ENCODE measurements around the gene SLC16A3. TPM values are rescaled to one million over a fixed set of nuclear protein-coding genes. Genes with fewer than 3 reads are reported as not detected.

Gene SLC16A3
- total RNA-seq, 2 donors from 2014 or later = 167 to 309 TPM

- Mint-ChIP-seq H3K27me3 (no peaks in the 10 kb centered on the region), H3K9me3 (no peaks in the 10 kb centered on the region), H3K27ac (peak overlapping the region; percentile 73), H3K4me3 (peak overlapping the region; percentile 67), H3K4me1 (peaks cover 20% of the 10 kb centered on the region), H3K36me3 (ENCODE audit: low read depth) (no peaks in the 10 kb centered on the region)
- no peak for ATAC-seq (replicated peaks)
These were observed 14.7 kb upstream of the SLC16A3 start for GRCh38 chr17:82214012-82214628.

GRCh38 chr17:82215095-82215971 lies 13.5 kb upstream of the SLC16A3 start:
- H3K27me3 Mint-ChIP-seq = no peaks in the 10 kb centered on the region
- H3K4me1 Mint-ChIP-seq = peaks cover 20% of the 10 kb centered on the region
- ATAC-seq (replicated peaks) = no peak
- no peaks in the 10 kb centered on the region for H3K9me3 Mint-ChIP-seq
- H3K4me3 Mint-ChIP-seq = peak overlapping the region; percentile 70
- no peaks in the 10 kb centered on the region for H3K36me3 Mint-ChIP-seq (ENCODE audit: low read depth)
- peak overlapping the region; percentile 84 for H3K27ac Mint-ChIP-seq

- Mint-ChIP-seq H3K9me3 (no peaks in the 10 kb centered on the region), H3K4me1 (peaks cover 20% of the 10 kb centered on the region), H3K4me3 (peak overlapping the region; percentile 70), H3K36me3 (ENCODE audit: low read depth) (no peaks in the 10 kb centered on the region), H3K27ac (peak overlapping the region; percentile 84), H3K27me3 (no peaks in the 10 kb centered on the region)
- no peak for ATAC-seq (replicated peaks)
These were observed 12.9 kb upstream of the SLC16A3 start for GRCh38 chr17:82215972-82216300.

DNA sequence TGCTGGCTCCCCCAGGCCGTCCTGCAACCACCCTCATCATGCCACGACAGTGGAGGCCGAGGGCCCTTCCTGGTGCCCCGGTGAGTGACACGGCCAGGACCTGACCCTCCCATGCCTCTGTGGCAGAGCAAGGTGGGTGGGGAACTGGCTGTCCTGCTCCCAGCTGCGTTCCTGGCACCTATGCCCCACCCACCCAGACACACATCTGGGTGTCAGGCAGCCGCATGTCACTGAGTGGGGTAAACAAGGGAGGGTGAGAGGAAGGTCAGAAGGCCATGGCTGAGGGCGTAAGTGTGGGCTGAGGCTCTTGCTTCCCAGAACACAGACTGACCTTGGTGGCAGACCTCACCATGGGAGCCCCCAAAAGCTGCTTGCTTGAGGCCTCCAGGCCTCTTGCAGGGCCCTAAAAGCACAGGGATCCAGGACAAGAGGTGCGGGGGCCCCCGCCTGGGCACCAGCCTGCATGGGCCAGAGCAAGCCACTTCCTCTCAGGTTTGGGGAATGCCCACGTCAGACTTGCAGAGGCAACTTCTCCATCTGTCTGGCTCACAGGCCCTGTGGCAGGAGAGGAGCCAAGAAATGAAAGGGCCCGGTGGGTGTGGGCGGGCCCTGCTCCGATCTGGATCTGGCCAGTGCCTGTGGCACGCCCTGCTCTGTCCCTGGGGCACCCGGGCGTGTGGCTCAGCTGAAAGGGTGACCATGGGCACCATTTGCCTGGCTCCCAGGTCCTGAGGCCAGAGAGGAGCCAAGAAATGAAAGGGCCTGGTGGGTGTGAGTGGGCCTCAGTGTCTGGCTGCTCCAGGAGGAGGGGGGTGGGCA lies 12.3 kb upstream of the SLC16A3 start:
- Mint-ChIP-seq H3K27me3 (no peaks in the 10 kb centered on the region), H3K36me3 (ENCODE audit: low read depth) (no peaks in the 10 kb centered on the region), H3K9me3 (no peaks in the 10 kb centered on the region), H3K4me1 (peaks cover 20% of the 10 kb centered on the region), H3K4me3 (peak overlapping the region; percentile 70), H3K27ac (peak overlapping the region; percentile 84)
- ATAC-seq (replicated peaks) = peak; percentile 83

DNA sequence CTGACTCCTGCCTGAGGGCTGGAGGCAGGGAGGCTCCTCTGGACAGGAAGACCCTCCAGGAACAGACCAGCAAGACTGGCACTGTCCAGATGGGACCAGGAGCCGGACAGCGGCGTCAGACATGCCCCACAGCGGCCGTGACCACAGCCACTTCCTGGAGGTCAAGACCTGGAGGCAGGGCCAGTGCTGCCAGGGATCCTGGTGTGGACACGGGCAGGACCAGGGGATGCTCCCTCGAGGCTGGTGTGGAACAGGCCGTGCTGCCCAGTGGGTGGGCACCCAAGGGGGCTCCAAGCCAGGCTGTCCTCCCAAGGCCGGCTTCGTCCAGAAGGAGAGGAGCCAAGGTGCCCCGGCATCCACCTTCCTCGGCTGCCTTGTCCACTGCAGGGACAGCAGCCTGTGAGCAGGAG lies 11.7 kb upstream of the SLC16A3 start:
- no peaks in the 10 kb centered on the region for H3K9me3 Mint-ChIP-seq
- H3K4me1 Mint-ChIP-seq = peaks cover 20% of the 10 kb centered on the region
- ATAC-seq (replicated peaks) = no peak
- H3K4me3 Mint-ChIP-seq = peak overlapping the region; percentile 70
- H3K27me3 Mint-ChIP-seq = no peaks in the 10 kb centered on the region
- H3K36me3 Mint-ChIP-seq (ENCODE audit: low read depth) = no peaks in the 10 kb centered on the region
- H3K27ac Mint-ChIP-seq = peak overlapping the region; percentile 84

- Mint-ChIP-seq H3K27ac (no peak overlapping the region), H3K27me3 (no peaks in the 10 kb centered on the region), H3K4me1 (peaks cover 20% of the 10 kb centered on the region), H3K36me3 (ENCODE audit: low read depth) (no peaks in the 10 kb centered on the region), H3K4me3 (no peak overlapping the region), H3K9me3 (no peaks in the 10 kb centered on the region)
- no peak for ATAC-seq (replicated peaks)
These were observed 11.2 kb upstream of the SLC16A3 start for GRCh38 chr17:82217530-82218204.

DNA sequence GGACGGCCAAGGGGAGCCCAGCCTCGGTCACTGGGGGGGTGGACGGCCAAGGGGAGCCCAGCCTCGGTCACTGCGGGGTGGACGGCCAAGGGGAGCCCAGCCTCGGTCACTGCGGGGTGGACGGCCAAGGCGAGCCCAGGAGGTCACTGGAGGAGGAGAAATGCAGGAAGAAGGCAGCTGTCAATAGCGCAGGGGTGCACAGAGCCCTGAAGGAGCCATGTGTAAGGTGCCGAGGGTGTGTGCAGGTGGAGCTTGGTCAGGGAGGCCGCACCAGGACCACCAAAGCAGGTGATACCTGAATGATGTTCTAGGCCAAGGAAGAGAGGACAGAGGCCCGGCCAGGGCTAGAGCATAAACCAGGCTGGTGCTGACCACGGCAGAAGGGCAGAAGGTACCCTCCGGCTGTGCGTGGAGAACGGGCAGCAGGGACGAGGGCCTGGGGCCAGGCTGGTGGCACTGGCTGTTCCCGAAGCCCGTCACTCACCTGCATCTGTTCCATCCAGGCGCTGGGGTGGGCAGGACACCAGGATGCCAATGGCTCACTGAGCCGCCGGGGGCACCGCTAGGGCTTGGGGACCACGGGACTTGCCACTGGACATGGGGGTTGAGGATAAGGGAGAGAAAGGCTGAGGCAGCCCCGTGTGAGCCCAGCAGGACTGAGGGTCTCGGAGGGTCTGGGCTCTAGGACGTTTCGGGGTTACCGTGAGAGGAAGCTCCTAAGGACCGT lies 10.3 kb upstream of the SLC16A3 start:
- Mint-ChIP-seq H3K4me3 (no peak overlapping the region), H3K27me3 (no peaks in the 10 kb centered on the region), H3K4me1 (peaks cover 18% of the 10 kb centered on the region), H3K9me3 (no peaks in the 10 kb centered on the region), H3K36me3 (ENCODE audit: low read depth) (no peaks in the 10 kb centered on the region), H3K27ac (no peak overlapping the region)
- no peak for ATAC-seq (replicated peaks)

- Mint-ChIP-seq H3K4me3 (no peak overlapping the region), H3K9me3 (no peaks in the 10 kb centered on the region), H3K27me3 (no peaks in the 10 kb centered on the region), H3K4me1 (peaks cover 14% of the 10 kb centered on the region), H3K27ac (no peak overlapping the region), H3K36me3 (ENCODE audit: low read depth) (no peaks in the 10 kb centered on the region)
- no peak for ATAC-seq (replicated peaks)
These were observed 9.8 kb upstream of the SLC16A3 start for GRCh38 chr17:82219083-82219482.

- Mint-ChIP-seq H3K9me3 (no peaks in the 10 kb centered on the region), H3K27me3 (no peaks in the 10 kb centered on the region), H3K4me3 (no peak overlapping the region), H3K27ac (no peak overlapping the region), H3K4me1 (peaks cover 8% of the 10 kb centered on the region), H3K36me3 (ENCODE audit: low read depth) (no peaks in the 10 kb centered on the region)
- ATAC-seq (replicated peaks) = no peak
These were observed 8.8 kb upstream of the SLC16A3 start for GRCh38 chr17:82219753-82220709.

DNA sequence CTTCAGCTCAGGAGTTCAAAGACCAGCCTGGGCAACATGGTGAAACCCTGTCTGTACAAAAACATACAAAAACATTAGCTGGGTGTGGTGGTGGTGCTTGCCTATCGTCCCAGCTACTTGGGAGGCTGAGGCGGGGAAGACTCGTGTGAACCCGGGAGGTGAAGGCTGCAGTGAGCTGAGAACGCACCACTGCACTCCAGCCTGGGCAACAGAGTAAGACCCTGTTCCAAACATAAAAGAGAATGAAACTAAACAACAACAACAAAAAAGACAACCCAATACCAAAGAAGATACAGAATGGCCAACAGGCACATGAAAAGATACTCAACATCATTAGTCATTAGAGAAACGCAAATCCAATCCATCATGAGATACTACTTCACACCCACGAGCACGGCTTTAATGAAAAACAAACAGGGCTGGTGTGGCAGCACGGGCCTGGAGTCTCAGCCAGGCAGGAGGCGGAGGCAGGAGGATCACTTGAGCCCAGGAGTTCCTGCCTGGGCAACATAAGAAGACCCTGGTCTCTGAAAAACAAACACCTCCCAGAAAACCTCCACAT lies 7.4 kb upstream of the SLC16A3 start:
- peaks cover 1% of the 10 kb centered on the region for H3K4me1 Mint-ChIP-seq
- no peaks in the 10 kb centered on the region for H3K27me3 Mint-ChIP-seq
- no peak overlapping the region for H3K27ac Mint-ChIP-seq

GRCh38 chr17:82222816-82223215 lies 6.0 kb upstream of the SLC16A3 start:
- no peak overlapping the region for H3K27ac Mint-ChIP-seq
- H3K9me3 Mint-ChIP-seq = no peaks in the 10 kb centered on the region
- no peaks in the 10 kb centered on the region for H3K27me3 Mint-ChIP-seq
- ATAC-seq (replicated peaks) = no peak
- H3K4me3 Mint-ChIP-seq = no peak overlapping the region
- H3K4me1 Mint-ChIP-seq = no peaks in the 10 kb centered on the region
- H3K36me3 Mint-ChIP-seq (ENCODE audit: low read depth) = no peaks in the 10 kb centered on the region

More for the DNA sequence above, 7.4 kb upstream of the SLC16A3 start:
- no peak for ATAC-seq (replicated peaks)
- no peaks in the 10 kb centered on the region for H3K9me3 Mint-ChIP-seq
- H3K4me3 Mint-ChIP-seq = no peak overlapping the region
- H3K36me3 Mint-ChIP-seq (ENCODE audit: low read depth) = no peaks in the 10 kb centered on the region

DNA sequence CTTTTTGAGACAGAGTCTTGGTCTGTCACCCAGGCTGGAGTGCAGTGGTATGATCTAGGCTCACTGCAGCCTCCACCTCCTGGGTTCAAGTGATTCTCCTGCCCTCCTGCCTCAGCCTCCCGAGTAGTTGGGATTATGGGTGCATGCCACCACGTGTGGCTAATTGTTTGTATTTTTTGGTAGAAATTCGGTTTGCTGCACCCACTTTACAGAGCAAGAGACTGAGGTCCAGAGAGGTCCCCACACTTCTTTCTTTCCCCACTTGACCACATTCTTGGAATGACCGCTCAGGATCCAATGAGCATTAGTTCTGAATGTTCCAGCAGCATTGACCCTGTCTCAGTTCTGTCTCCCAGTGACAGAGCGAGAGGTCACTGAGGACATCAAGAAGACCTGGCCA lies 5.3 kb upstream of the SLC16A3 start:
- no peaks in the 10 kb centered on the region for H3K27me3 Mint-ChIP-seq

GRCh38 chr17:82224666-82225065 lies 4.2 kb upstream of the SLC16A3 start:
- no peaks in the 10 kb centered on the region for H3K27me3 Mint-ChIP-seq
- peaks cover 10% of the 10 kb centered on the region for H3K36me3 Mint-ChIP-seq (ENCODE audit: low read depth)
- H3K4me3 Mint-ChIP-seq = no peak overlapping the region
- no peak for ATAC-seq (replicated peaks)
- no peaks in the 10 kb centered on the region for H3K9me3 Mint-ChIP-seq
- H3K4me1 Mint-ChIP-seq = no peaks in the 10 kb centered on the region
- no peak overlapping the region for H3K27ac Mint-ChIP-seq

More for the DNA sequence above, 5.3 kb upstream of the SLC16A3 start:
- ATAC-seq (replicated peaks) = no peak
- no peak overlapping the region for H3K27ac Mint-ChIP-seq
- no peaks in the 10 kb centered on the region for H3K9me3 Mint-ChIP-seq
- no peak overlapping the region for H3K4me3 Mint-ChIP-seq
- H3K4me1 Mint-ChIP-seq = no peaks in the 10 kb centered on the region
- H3K36me3 Mint-ChIP-seq (ENCODE audit: low read depth) = peaks cover 6% of the 10 kb centered on the region

All from activated T-helper 17 cell treated with anti-CD3 and anti-CD28 coated beads, Interleukin-2, amount 50 U/mL, for 72 hours (primary cell).